ENCODE measurements around the gene ZNF407. TPM values are rescaled to one million over a fixed set of nuclear protein-coding genes. Genes with fewer than 3 reads are reported as not detected.

Gene ZNF407
- total RNA-seq, 1 experiment from 2014 or later = 15.2 TPM

DNA sequence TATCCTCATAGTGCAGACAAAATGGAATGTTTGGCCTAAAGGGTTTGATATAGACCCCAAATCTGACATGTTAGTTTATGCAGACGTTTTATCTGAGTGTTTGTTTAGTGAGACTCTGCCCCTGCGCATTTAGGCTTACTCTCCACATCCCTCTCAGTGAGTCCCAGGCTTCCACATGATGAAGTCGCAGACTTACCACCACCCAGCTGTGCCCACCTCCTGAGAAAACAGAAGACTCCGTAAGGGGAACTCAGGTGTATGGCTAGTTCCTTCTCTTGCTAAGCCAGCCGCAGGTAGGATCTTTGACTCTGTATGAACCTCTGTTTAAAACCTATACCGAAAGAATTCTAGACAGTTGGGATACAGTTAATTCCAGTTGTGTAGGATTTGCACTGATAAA, 338.7 kb downstream of the ZNF407 start:
- Histone ChIP-seq H3K4me3 (no peak overlapping the region), H3K27me3 (replicated peaks) (no peaks in the 10 kb centered on the region), H3K4me1 (replicated peaks) (peaks cover 8% of the 10 kb centered on the region), H3K36me3 (no peaks in the 10 kb centered on the region), H3K27ac (no peak overlapping the region), H3K9me3 (replicated peaks) (no peaks in the 10 kb centered on the region)
- DNase-seq (ENCODE audit: low read depth in 1 of 2, low spot score in 2 of 2) = no peak

DNA sequence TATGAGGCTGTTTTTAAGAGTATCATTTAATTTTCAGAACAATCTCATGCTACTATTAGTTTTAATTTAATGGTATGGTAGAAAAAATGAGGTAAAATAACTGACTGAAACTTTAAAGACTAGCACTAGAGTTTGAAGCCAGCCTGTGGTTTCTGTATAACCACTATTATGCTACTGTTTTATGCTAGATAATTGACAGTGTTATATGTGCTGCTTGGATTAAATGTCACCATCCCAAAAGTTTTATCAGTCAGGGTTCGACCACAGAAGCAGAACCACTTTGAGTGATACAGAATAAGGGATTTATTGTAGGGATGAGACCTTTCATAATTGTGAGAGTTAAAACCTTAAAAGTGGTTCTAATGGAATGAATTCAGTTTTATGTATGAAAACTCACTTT, 339.6 kb downstream of the ZNF407 start:
- Histone ChIP-seq H3K9me3 (replicated peaks) (no peaks in the 10 kb centered on the region), H3K4me1 (replicated peaks) (peaks cover 13% of the 10 kb centered on the region), H3K27me3 (replicated peaks) (no peaks in the 10 kb centered on the region), H3K36me3 (no peaks in the 10 kb centered on the region), H3K27ac (no peak overlapping the region), H3K4me3 (no peak overlapping the region)
- DNase-seq (ENCODE audit: low read depth in 1 of 2, low spot score in 2 of 2) = no peak

DNA sequence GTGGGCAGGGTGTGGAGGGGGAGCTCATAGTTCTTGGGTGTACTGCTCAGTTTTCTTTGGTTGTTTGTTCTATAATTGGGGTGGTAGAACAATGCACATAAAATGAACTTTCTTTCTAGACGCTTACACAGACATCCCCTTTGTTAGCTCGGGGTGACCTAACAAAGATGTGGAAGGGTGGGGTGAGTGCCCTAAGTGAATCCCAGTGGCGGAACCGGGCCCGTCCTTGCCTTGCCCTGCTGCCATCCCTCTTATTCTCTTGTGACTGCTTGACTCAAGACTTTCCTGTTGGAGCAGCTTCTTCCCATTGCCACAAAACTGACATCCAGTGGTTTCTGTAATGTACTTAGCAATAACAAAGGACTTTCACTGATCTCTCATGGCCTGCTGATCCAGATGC, 343.2 kb downstream of the ZNF407 start:
- Histone ChIP-seq H3K27me3 (replicated peaks) (no peaks in the 10 kb centered on the region), H3K4me1 (replicated peaks) (peaks cover 27% of the 10 kb centered on the region), H3K4me3 (no peak overlapping the region), H3K27ac (no peak overlapping the region), H3K9me3 (replicated peaks) (no peaks in the 10 kb centered on the region), H3K36me3 (no peaks in the 10 kb centered on the region)
- DNase-seq (ENCODE audit: low read depth in 1 of 2, low spot score in 2 of 2) = no peak

DNA sequence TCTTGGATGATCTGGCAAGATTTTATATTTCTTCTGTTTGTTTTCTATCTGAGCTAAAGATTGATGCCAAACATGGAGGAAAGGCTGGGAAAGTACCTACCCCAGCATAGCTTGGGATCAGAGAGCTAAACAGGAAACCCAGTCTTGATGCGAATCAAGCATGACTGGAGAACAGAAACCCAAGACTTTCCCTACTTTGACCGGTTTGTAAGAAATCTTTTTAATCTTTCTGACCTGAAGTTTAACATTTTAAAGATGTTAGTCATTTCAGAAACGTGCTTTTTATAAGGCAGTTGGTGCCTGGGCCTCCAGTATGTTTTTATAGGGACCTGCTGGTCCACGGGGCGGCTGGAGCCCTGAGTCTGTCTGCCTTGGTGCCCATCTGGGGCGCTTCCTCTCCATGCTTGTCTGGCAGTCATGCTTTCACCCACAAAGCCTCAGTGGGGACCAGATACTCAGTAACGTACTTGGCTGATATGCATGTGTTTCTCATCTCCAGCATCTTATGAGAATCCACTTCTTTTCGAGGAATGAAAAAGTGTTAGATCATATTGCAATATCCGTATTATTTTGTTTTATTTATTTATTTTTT, 344.7 kb downstream of the ZNF407 start:
- Histone ChIP-seq H3K4me1 (replicated peaks) (peaks cover 40% of the 10 kb centered on the region), H3K36me3 (no peaks in the 10 kb centered on the region), H3K9me3 (replicated peaks) (no peaks in the 10 kb centered on the region), H3K4me3 (no peak overlapping the region), H3K27me3 (replicated peaks) (no peaks in the 10 kb centered on the region), H3K27ac (no peak overlapping the region)
- DNase-seq (ENCODE audit: low read depth in 1 of 2, low spot score in 2 of 2) = peak in 1 of 2 experiments; percentile 19

DNA sequence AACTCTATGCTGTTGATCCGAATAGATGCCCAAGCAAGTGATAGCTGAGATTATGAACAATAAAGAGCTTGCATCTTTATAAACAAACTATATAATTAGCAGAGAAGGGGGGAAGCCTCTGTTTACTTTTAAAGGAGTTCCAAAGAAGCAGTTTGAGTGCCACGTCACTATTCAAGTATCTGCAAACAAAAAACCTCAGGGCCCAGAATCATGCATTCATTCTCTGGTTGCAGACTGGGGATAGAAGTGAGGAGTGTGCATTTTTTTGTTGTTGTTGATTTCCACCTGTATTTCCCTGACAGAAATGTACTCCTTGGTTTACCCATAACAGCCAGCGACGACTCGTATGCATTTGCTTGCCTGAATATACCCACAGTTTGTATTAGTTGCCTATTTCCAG, 347.0 kb downstream of the ZNF407 start:
- peak overlapping the region; percentile 12; the same call in 1 of the 2 replicates for H3K27ac ChIP-seq
- peaks cover 59% of the 10 kb centered on the region for H3K4me1 ChIP-seq (replicated peaks)
- DNase-seq (ENCODE audit: low read depth in 1 of 2, low spot score in 2 of 2) = peak; percentile 54 to 77
- H3K36me3 ChIP-seq = no peaks in the 10 kb centered on the region
- no peak overlapping the region for H3K4me3 ChIP-seq
- no peaks in the 10 kb centered on the region for H3K9me3 ChIP-seq (replicated peaks)
- H3K27me3 ChIP-seq (replicated peaks) = no peaks in the 10 kb centered on the region

DNA sequence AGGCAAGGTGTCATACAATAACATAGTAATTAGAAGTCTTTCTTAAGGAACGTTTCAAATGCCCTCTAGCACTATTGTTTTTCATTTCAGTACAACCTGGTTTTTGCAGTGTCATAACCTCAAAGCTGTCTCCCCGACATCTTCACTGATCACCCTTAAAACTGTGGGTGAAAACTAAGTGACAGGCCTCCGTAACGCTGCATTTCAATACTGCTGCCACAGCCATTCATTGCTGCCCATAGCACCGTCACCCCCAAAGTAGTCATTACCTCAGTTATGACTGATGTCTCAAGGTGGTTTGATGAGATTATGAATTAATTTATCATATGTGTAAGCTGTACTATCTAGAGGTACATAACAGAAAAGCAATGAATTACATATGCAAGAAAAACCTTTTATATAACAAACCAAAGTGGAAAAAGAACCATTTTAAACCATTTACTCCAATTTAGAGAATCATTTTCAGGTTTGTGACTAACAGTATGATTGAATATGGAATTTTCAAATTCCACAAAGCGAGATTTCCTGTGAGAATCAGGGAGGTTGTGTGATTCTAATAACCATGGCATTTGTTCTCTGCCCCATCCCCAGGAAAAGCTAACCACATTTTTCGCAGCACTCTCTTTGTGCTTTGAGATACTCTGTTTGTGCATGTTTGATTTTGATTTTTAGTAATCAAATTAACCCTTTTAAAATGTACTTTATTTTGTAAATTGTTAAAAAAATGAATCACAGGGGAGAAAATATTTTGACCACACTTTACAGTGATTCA, 348.3 kb downstream of the ZNF407 start:
- peak overlapping the region; percentile 45 for H3K27ac ChIP-seq
- no peaks in the 10 kb centered on the region for H3K36me3 ChIP-seq
- H3K4me1 ChIP-seq (replicated peaks) = peaks cover 72% of the 10 kb centered on the region
- no peaks in the 10 kb centered on the region for H3K27me3 ChIP-seq (replicated peaks)
- peak in 1 of 2 experiments; percentile 31 for DNase-seq (ENCODE audit: low read depth in 1 of 2, low spot score in 2 of 2)
- no peak overlapping the region for H3K4me3 ChIP-seq
- H3K9me3 ChIP-seq (replicated peaks) = no peaks in the 10 kb centered on the region

DNA sequence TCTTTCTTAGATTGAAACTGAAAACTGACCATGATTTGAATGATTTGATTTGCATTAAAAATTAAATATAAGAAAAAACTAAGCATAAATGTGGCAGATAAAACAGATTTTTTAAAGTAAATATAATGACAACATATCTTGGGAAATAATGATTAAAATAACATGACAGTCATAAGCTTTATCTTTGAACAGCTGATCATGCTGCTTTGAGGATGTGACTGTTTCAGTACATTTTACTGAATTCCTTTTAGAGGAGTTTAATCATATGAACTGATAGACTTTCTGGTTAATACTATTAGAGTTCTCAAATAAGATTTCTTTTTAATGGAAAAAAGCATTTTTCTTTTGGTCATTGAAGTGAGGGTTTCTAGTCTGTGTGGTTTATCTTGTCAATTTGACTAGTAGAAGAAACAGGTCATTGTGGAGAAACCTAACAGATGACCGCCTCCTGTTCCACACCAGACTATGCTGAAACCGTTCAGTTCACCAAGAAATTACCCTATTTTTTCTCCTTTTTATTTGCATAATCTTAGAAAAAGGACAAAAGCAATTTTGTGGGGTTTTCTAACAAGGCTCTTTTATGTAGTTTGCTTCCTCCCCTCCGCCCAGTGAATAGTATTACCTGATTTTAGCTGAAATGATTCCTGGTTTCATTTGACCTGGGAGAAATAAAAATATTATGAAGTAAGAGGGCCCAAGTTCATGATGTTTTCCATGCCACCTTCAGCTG, 349.1 kb downstream of the ZNF407 start:
- peak overlapping the region; percentile 45; the same call in 1 of the 2 replicates for H3K27ac ChIP-seq
- H3K36me3 ChIP-seq = no peaks in the 10 kb centered on the region
- H3K9me3 ChIP-seq (replicated peaks) = no peaks in the 10 kb centered on the region
- H3K4me1 ChIP-seq (replicated peaks) = peaks cover 78% of the 10 kb centered on the region
- DNase-seq (ENCODE audit: low read depth in 1 of 2, low spot score in 2 of 2) = no peak
- H3K27me3 ChIP-seq (replicated peaks) = no peaks in the 10 kb centered on the region
- no peak overlapping the region for H3K4me3 ChIP-seq

DNA sequence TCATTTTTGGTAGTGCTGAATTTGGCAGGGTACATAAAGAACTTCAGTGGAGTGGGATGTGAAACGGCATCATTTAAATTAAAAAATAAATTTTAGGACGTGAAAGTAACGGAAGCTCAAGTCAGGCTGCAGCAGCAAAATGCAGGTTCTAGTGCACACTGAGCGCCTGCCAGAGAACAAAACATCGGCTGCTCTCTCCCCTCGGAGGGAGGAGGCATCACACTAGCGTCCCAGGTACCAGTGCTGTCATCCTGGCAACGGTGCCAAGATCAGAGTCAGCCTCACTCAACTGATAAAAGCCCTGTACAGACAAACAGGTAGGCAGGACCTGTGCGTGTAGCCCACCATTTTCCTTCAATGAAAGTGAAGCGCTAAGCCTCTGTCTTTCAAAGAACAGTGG, 349.7 kb downstream of the ZNF407 start:
- Histone ChIP-seq H3K4me1 (replicated peaks) (peaks cover 77% of the 10 kb centered on the region), H3K36me3 (no peaks in the 10 kb centered on the region), H3K4me3 (no peak overlapping the region), H3K27ac (no peak overlapping the region), H3K27me3 (replicated peaks) (no peaks in the 10 kb centered on the region), H3K9me3 (replicated peaks) (no peaks in the 10 kb centered on the region)
- DNase-seq (ENCODE audit: low read depth in 1 of 2, low spot score in 2 of 2) = no peak

DNA sequence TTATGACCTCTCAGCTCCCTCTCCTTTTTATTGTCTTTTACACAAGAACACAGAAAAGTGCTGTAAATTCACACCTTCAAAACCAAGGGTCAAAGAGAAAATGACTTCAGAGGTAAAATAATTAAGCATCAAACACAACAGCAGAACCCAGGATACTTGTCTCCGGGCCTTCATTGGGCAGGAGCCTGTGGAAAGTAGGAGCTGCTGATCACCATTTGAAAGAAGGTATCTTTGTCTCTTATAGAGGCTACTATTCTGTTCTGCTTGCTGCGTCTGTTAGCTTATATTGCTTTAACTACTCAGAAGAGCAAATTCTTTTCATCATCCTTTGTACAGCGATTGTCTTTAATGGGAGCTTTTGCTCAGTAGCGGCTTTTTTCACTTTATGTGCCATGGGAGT, 350.2 kb downstream of the ZNF407 start:
- Histone ChIP-seq H3K27me3 (replicated peaks) (no peaks in the 10 kb centered on the region), H3K27ac (no peak overlapping the region), H3K4me3 (no peak overlapping the region), H3K9me3 (replicated peaks) (no peaks in the 10 kb centered on the region), H3K4me1 (replicated peaks) (peaks cover 75% of the 10 kb centered on the region), H3K36me3 (no peaks in the 10 kb centered on the region)
- no peak for DNase-seq (ENCODE audit: low read depth in 1 of 2, low spot score in 2 of 2)

DNA sequence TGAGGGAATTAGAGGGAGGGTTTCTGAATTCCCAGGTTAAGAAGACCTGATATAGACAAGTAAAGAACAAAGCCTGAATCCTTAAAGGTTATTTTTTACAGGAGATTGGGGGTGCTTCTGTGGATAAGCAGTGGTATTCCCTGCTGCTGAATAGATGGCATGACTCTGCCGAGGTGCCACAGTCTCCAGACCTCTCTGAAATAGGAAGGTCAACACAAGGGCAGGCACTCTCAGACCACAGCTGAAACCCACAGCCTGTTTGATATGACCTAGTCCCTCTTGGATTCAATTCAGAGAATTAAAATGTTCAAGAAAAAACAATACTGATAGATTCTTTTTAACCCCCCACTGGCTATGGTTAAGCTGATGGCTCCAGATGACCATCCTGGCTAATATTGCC, 351.9 kb downstream of the ZNF407 start:
- no peak overlapping the region for H3K4me3 ChIP-seq
- peaks cover 69% of the 10 kb centered on the region for H3K4me1 ChIP-seq (replicated peaks)
- H3K9me3 ChIP-seq (replicated peaks) = no peaks in the 10 kb centered on the region
- H3K27ac ChIP-seq = peak overlapping the region; percentile 16
- H3K36me3 ChIP-seq = no peaks in the 10 kb centered on the region
- no peaks in the 10 kb centered on the region for H3K27me3 ChIP-seq (replicated peaks)
- peak in 1 of 2 experiments; percentile 35 for DNase-seq (ENCODE audit: low read depth in 1 of 2, low spot score in 2 of 2)

DNA sequence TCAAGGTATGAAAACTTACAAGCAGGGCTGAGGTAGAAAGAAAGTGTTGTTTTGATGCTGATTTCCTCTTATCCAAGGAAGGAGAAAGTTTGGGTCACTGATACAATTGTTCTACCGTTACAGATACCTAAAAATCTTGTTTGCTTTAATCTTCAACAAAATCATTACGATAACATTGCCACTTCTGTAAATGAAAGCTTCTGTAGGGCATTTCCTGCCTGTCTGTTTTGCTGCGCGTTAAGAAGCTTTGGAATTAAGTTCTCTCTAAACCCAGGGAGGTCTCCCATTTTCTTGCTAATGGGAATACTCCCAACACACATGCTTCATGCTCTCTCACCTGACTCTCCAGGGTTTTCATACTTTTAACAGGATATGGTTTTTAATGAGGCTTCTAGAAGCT, 352.8 kb downstream of the ZNF407 start:
- H3K27ac ChIP-seq = peak overlapping the region; percentile 41
- peak in 1 of 2 experiments; percentile 39 for DNase-seq (ENCODE audit: low read depth in 1 of 2, low spot score in 2 of 2)

DNA sequence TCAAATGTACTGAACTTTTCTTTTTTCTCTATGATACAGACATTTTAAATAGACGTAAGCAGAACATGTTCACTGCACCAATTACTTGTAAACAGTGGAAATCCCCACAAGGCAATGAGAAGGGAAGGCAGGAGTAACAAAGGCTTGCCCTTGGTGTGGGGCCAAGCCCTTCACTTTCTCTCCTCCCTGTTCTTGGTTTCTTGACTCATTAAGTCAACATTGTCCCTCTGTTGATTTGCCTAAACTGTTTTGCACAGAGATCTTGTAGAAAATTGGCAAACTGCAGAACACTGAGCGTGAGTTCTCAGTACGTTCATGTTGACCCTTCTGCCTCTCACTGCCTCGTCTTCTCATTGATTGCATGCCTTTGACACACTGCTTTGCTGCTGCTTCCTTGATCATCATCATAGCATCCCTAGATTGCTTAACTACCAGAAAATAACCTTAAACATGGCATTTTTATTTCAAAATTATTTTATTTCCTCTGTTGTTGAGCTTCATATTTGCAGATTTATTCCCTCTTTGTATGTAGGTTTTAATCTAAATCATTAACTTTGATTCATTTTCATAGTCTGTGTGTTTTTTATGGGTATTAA, 353.6 kb downstream of the ZNF407 start:
- peak; percentile 80 to 93 for DNase-seq (ENCODE audit: low read depth in 1 of 2, low spot score in 2 of 2)
- Histone ChIP-seq H3K4me3 (no peak overlapping the region), H3K27me3 (replicated peaks) (no peaks in the 10 kb centered on the region), H3K36me3 (no peaks in the 10 kb centered on the region), H3K4me1 (replicated peaks) (peaks cover 52% of the 10 kb centered on the region), H3K27ac (peak overlapping the region; percentile 41), H3K9me3 (replicated peaks) (no peaks in the 10 kb centered on the region)

More for the DNA sequence above, 352.8 kb downstream of the ZNF407 start:
- no peak overlapping the region for H3K4me3 ChIP-seq
- no peaks in the 10 kb centered on the region for H3K27me3 ChIP-seq (replicated peaks)
- no peaks in the 10 kb centered on the region for H3K9me3 ChIP-seq (replicated peaks)
- H3K36me3 ChIP-seq = no peaks in the 10 kb centered on the region
- H3K4me1 ChIP-seq (replicated peaks) = peaks cover 60% of the 10 kb centered on the region

DNA sequence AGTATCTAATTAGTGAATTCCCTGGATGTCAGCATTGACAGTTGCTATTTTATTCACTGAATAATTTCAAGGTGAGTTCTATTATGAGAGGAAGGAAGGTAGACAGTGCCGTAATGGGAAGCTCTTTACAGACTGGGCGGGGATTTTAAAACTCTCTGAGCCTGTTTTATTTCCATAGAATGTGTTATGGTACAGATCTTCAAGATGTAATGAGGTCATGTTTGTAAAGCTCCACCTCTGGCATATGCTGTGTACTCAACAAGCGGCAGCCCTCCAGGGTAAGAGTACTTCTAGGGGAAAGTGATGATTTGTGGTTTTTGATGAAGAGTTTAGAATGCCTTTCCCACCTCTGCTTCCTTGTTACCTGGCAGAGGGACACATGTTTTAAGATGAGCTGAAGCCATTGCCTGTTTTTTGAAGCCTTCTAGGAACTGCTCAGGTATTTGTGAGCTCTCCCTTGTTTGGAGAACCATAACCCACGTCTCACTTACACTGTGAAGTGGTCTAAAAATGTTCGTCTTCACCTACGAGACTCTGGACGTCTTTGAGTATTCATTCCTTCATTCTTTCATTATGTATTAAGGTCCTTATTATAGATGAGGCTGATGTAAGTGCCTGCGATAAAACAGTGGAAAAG, 360.0 kb downstream of the ZNF407 start:
- Histone ChIP-seq H3K9me3 (replicated peaks) (no peaks in the 10 kb centered on the region), H3K4me1 (replicated peaks) (no peaks in the 10 kb centered on the region), H3K4me3 (no peak overlapping the region), H3K36me3 (0 out of 2 replicates have a peak, but pooled peaks cover 3% of the 10 kb centered on the region), H3K27ac (no peak overlapping the region), H3K27me3 (replicated peaks) (no peaks in the 10 kb centered on the region)
- DNase-seq (ENCODE audit: low read depth in 1 of 2, low spot score in 2 of 2) = no peak
